Measurements from ENCODE around the gene SLC22A23.

DNA sequence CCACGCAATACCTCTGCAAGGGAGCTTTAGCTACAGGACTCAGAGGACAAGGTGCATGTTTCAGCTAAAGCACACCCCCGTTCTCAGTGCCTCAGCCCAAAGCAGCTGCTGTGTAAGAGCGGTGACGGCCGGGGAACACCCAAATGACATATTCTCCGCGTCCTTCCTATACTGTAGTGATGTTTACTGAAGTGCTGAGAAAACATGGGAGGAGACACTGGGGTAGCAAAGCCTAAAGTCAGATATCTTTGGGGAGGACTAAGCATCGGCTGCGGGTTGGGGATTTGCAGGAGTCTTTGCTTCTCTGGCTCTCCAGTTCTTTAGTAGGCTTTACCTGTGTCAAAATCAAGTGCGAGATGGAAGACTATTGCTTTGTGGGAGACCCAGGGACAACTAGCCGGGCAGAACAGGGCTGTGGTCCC, 1.7 kb downstream of the SLC22A23 start:
- TF ChIP-seq GATA3 (IDR thresholded peaks at IDR 0.05; ENCODE audit: low read depth, low read length) (no peak), GATA2 (IDR thresholded peaks at IDR 0.05; ENCODE audit: low read depth, low read length) (no peak)
